KBM-7 (cell line): ENCODE measurements around the gene UPK3BL1.
"Not testable (repeated sequence)": the region's sequence is repeated elsewhere in the genome, so short reads cannot be mapped to it uniquely, and the experiment has no call there.

Experiments used
- DNase-seq: peaks from one replicate; pipeline ENCODE4 v3.0.0-alpha.2; 2015
- in situ Hi-C: fragments of 300-500 bp; cut with MboI; formaldehyde crosslinking; loops from 2 replicates; pipeline ENCODE4 v1.14.3; 2020; ENCODE audit warnings: low sequenced_read_pairs, low pct_unique_long_range_greater_than_20kb, mixed read lengths

Gene UPK3BL1

GRCh38 chr7:102596036-102596435, 46.6 kb downstream of the UPK3BL1 start:
- DNase-seq, in situ Hi-C loops: not testable (repeated sequence)

GRCh38 chr7:102593637-102594334, 48.8 kb downstream of the UPK3BL1 start:
- DNase-seq, in situ Hi-C loops: not testable (repeated sequence)

- in situ Hi-C loops, DNase-seq: not testable (repeated sequence)
Measured at GRCh38 chr7:102592477-102593019, 50.0 kb downstream of the UPK3BL1 start.

GRCh38 chr7:102589857-102590256, 52.7 kb downstream of the UPK3BL1 start:
- DNase-seq, in situ Hi-C loops: not testable (repeated sequence)
